Brain microvascular endothelial cell (primary cell): Measurements from ENCODE around the gene CDADC1.

ENCODE experiments used
- DNase-seq: peaks from one replicate; pipeline ENCODE4 v3.0.0-alpha.2; 2020
- H3K27ac ChIP-seq: fragments of 250-450 bp; sonication (Bioruptor Pico); 2 replicates; pipeline ENCODE4 v1.5.1; 2020; ENCODE audit warnings: mild to moderate bottlenecking, moderate library complexity
- H3K27me3 ChIP-seq: fragments of 250-450 bp; sonication (Bioruptor Pico); replicated peaks from 2 replicates; pipeline ENCODE4 v1.5.1; 2020; ENCODE audit warnings: mild to moderate bottlenecking
- H3K36me3 ChIP-seq: fragments of 250-450 bp; sonication (Bioruptor Pico); replicated peaks from 2 replicates; pipeline ENCODE4 v1.5.1; 2020; ENCODE audit warnings: mild to moderate bottlenecking
- H3K4me3 ChIP-seq: 2 replicates; pipeline ENCODE4 v1.5.1; 2011; ENCODE audit warnings: low read depth, mild to moderate bottlenecking, control low read depth, low read length, moderate library complexity
- in situ Hi-C: cut with HindIII; loops from 2 replicates; pipeline ENCODE4 v1.10.0; 2017; ENCODE audit warnings: low sequenced_read_pairs, low pct_ligation_motif_present
- TF ChIP-seq, protein P1 (sequence below): IDR thresholded peaks from 2 replicates; pipeline ENCODE4 v1.5.1; 2011; ENCODE audit warnings: low read depth, mild to moderate bottlenecking, moderate library complexity, low read length, control low read depth, inconsistent platforms; ENCODE audit errors: missing control alignments

Gene CDADC1

GRCh38 chr13:49240017-49240416 is 7.7 kb upstream of the CDADC1 start:
- Histone ChIP-seq H3K4me3 (no peak overlapping the region), H3K27me3 (no peaks in the 10 kb centered on the region), H3K36me3 (no peaks in the 10 kb centered on the region), H3K27ac (no peak overlapping the region)
- DNase-seq, result peak; percentile 33
- in situ Hi-C loops, result no loop called here
- TF ChIP-seq, protein P1, sequence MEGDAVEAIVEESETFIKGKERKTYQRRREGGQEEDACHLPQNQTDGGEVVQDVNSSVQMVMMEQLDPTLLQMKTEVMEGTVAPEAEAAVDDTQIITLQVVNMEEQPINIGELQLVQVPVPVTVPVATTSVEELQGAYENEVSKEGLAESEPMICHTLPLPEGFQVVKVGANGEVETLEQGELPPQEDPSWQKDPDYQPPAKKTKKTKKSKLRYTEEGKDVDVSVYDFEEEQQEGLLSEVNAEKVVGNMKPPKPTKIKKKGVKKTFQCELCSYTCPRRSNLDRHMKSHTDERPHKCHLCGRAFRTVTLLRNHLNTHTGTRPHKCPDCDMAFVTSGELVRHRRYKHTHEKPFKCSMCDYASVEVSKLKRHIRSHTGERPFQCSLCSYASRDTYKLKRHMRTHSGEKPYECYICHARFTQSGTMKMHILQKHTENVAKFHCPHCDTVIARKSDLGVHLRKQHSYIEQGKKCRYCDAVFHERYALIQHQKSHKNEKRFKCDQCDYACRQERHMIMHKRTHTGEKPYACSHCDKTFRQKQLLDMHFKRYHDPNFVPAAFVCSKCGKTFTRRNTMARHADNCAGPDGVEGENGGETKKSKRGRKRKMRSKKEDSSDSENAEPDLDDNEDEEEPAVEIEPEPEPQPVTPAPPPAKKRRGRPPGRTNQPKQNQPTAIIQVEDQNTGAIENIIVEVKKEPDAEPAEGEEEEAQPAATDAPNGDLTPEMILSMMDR, result peak; percentile 80

DNA sequence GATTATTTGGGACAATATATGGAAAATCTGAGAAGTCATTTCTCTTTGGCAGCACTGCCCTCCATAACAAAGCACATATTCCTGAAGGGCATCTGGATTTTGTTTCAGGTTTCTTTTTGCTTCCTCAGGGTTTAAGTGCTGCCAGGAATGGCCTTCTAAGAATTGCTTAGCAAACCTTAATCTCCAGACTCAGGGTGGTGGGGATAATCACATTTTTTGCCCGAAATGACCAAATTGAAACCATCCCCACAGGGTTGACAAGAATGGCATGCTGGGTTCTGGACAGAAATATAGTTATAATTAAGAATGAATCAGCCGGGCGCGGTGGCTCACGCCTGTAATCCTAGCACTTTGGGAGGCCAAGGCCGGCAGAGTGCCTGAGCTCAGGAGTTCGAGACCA is 6.4 kb upstream of the CDADC1 start:
- in situ Hi-C loops, result no loop called here
- no peak for DNase-seq
- Histone ChIP-seq H3K4me3 (no peak overlapping the region), H3K27ac (no peak overlapping the region), H3K27me3 (no peaks in the 10 kb centered on the region), H3K36me3 (no peaks in the 10 kb centered on the region)
- TF ChIP-seq, protein P1, result no peak

DNA sequence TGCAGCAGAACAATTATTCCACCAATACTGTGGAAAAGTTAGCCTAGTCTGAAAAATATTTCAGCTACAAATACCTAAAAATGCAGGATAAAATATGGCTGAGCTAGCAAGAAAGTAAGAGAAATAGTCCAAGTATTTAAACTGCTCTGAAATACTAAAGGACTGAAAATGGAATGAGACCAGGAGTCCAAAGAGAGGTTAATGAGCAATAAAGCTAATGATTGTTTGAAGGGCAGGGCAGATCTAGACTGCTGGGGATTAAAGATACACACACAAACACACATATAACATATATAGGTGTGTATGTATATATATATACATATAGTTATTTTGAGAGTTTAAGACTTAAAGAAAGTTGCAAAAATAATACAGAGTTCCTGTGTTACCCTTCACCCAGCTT is 2.6 kb upstream of the CDADC1 start:
- H3K4me3 ChIP-seq, result no peak overlapping the region
- no peak for DNase-seq
- H3K27me3 ChIP-seq, result no peaks in the 10 kb centered on the region
- no peaks in the 10 kb centered on the region for H3K36me3 ChIP-seq
- in situ Hi-C loops, result no loop called here
- TF ChIP-seq, protein P1, result no peak
- no peak overlapping the region for H3K27ac ChIP-seq

DNA sequence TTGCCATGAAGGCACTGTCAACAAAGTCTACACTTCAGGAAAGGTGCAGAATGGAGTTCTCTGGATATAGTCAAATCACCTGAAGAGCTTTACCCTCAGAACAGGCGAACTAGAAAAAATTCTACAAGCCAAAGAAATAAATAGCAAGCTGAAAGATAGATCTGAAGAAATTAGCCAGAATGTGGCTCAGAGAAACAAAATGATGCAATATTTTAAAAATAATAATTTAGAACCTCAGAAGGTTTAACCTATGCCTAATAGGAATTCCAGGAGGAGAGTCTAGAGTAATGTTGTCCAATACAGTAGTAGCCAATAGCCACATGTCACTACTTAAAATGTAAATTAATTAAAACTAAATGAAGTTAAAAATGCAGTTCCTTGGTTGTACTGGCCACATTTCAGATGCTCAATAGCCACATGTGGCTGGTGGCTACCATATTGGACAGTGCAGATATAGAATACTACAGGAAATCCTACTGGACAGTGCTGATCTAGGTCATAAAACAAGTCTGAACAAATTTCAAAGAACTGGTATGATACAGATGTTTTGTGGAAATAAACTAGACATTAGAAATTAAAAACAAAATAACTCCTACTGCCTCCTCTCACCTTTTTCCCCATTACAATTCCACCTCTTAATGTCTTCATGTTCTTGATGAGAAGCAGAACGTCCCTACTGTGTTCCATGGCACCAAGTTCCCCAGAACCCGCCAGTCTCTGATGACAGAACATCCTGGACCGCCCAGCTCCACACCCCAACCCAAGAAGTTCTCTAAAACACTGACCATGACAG is 679 bp upstream of the CDADC1 start:
- in situ Hi-C loops, result no loop called here
- TF ChIP-seq, protein P1, result no peak
- no peaks in the 10 kb centered on the region for H3K36me3 ChIP-seq
- H3K27me3 ChIP-seq, result no peaks in the 10 kb centered on the region
- DNase-seq, result no peak
- H3K27ac ChIP-seq, result peak overlapping the region; percentile 68
- H3K4me3 ChIP-seq, result peak overlapping the region; percentile 100

DNA sequence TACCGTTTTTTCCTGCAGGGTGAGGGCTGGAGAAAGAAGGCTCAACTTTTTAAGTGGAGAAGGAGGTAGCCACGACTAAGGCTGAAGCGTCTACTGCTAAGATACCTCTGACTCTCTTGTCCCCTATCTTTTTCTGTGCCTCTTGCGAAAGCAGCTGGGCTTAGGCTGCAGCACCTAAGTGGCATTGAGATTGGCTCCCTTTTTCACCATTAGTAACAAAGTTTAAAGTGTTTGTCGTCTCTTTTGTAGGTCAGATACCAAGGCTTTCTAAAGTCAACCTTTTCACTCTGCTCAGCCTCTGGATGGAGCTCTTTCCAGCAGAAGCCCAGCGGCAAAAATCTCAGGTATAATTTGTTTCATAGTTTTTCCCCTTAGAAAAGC is 887 bp downstream of the CDADC1 start:
- Histone ChIP-seq H3K4me3 (peak overlapping the region; percentile 100), H3K36me3 (no peaks in the 10 kb centered on the region), H3K27ac (no peak overlapping the region), H3K27me3 (no peaks in the 10 kb centered on the region)
- TF ChIP-seq, protein P1, result peak; percentile 40
- in situ Hi-C loops, result no loop called here
- no peak for DNase-seq

DNA sequence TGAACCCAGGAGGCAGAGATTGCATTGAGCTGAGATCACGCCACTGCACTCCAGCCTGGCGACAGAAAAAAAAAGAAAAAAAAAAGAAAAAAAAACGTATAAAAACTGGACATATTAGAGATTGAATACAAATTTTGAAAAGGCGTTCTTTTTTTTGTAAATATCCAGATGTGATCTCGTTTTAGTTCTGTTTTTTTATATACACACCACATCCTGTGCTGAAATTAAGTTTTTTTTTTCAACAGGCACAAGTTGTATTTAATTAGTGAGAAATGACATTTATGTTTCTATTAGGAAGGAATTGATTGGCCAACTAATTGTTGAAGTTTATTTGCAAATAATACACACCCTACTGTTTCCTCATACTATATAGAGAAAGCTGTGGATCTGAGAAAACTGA is 3.6 kb downstream of the CDADC1 start:
- no peaks in the 10 kb centered on the region for H3K27me3 ChIP-seq
- DNase-seq, result no peak
- H3K36me3 ChIP-seq, result no peaks in the 10 kb centered on the region
- H3K4me3 ChIP-seq, result no peak overlapping the region
- TF ChIP-seq, protein P1, result no peak
- no peak overlapping the region for H3K27ac ChIP-seq
- in situ Hi-C loops, result no loop called here
